ENCODE measurements around the gene SCARB1. TPM values are rescaled to one million over a fixed set of nuclear protein-coding genes. Genes with fewer than 3 reads are reported as not detected.

The SCARB1 gene
- total and polyA plus RNA-seq, 9 of the 15 experiments (the other 6 are each of a cell fraction or from before 2014, with no cell fraction given), result 0.56 to 157 (median 52.8) TPM

DNA sequence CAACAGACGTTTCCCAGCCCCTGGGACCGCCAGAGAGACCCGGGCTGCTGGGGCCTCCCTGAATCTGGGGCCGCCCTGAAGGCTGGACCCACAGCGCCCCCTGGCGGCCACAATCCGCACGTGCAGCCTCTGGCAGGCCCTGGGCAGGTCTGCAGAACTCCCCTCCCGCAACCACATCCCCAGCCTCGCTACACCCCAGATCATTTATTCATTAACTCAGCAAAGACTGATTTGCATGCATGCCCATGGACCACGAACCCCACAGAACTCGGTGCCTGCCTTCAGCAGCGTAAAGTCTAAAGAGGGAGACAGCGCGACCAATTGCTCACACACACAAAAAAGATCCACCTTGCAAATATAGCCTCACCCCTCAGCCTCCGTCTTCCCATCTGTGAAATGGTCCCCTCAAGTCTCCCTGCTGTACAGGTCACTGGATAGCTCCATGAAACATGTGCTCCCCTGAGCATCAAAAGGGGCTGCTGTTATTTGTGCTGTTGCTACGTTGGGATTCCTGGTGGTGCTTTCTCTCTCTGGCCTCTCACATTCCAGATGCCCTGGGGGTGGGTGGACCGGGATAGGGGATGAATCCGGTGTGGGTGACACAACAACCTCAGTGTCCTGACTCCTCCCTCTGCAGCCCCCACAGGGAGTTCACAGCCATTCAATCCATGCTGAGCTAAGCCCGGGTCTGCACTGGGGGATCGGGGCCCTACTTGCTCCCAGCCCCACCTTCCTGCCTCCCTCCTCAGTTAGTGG, 96.4 kb downstream of the SCARB1 start (continued):
- no peak for TF ChIP-seq ZNF184 (CRISPR knock-in tag; IDR thresholded peaks at IDR 0.05)
- no peak for TF ChIP-seq DIDO1 (tag; IDR thresholded peaks at IDR 0.05; ENCODE audit: low read depth)
- no peak for TF ChIP-seq ESRRB (CRISPR knock-in tag; IDR thresholded peaks at IDR 0.05; ENCODE audit: borderline replicate concordance)
- TF ChIP-seq TRIM24 (IDR thresholded peaks at IDR 0.05), result no peak
- TF ChIP-seq, protein P1, sequence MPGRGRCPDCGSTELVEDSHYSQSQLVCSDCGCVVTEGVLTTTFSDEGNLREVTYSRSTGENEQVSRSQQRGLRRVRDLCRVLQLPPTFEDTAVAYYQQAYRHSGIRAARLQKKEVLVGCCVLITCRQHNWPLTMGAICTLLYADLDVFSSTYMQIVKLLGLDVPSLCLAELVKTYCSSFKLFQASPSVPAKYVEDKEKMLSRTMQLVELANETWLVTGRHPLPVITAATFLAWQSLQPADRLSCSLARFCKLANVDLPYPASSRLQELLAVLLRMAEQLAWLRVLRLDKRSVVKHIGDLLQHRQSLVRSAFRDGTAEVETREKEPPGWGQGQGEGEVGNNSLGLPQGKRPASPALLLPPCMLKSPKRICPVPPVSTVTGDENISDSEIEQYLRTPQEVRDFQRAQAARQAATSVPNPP (IDR thresholded peaks at IDR 0.05; ENCODE audit: borderline replicate concordance, insufficient read depth, insufficient read length), result no peak
- TF ChIP-seq ZNF57 (CRISPR knock-in tag; IDR thresholded peaks at IDR 0.05), result no peak
- TF ChIP-seq PHB (CRISPR knock-in tag; IDR thresholded peaks at IDR 0.05), result no peak
- TF ChIP-seq ZNF766 (CRISPR knock-in tag; conservative IDR thresholded peaks at IDR 0.05), result no peak
- TF ChIP-seq HNRNPLL (IDR thresholded peaks at IDR 0.05; ENCODE audit: low read depth, low read length, poor library complexity, severe bottlenecking), result no peak
- no peak for TF ChIP-seq CHD1 (IDR thresholded peaks at IDR 0.05; ENCODE audit: low read length)
- peak; percentile 63; the same call in 1 of the 2 replicates for TF ChIP-seq RB1 (IDR thresholded peaks at IDR 0.05; ENCODE audit: low read depth)
- no peak for TF ChIP-seq ZNF76 (CRISPR knock-in tag; IDR thresholded peaks at IDR 0.05; ENCODE audit: borderline replicate concordance)
- TF ChIP-seq BRCA1 (IDR thresholded peaks at IDR 0.05), result no peak
- no peak for TF ChIP-seq BRCA1 (CRISPR knock-in tag; IDR thresholded peaks at IDR 0.05)
- TF ChIP-seq, protein P2, sequence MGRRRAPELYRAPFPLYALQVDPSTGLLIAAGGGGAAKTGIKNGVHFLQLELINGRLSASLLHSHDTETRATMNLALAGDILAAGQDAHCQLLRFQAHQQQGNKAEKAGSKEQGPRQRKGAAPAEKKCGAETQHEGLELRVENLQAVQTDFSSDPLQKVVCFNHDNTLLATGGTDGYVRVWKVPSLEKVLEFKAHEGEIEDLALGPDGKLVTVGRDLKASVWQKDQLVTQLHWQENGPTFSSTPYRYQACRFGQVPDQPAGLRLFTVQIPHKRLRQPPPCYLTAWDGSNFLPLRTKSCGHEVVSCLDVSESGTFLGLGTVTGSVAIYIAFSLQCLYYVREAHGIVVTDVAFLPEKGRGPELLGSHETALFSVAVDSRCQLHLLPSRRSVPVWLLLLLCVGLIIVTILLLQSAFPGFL (CRISPR knock-in tag; IDR thresholded peaks at IDR 0.05), result no peak
- TF ChIP-seq HDAC1 (IDR thresholded peaks at IDR 0.05), result 0 out of 4 replicates have a peak, but pooled peaks of 1 of the 2 experiments have one; percentile 41
- TF ChIP-seq CREBBP (IDR thresholded peaks at IDR 0.05; ENCODE audit: low read depth, low read length), result no peak
- TF ChIP-seq ZNF507 (tag; conservative IDR thresholded peaks at IDR 0.05), result no peak
- TF ChIP-seq HDGF (IDR thresholded peaks at IDR 0.05), result 0 out of 2 replicates have a peak, but pooled peaks have one; percentile 53
- no peak for TF ChIP-seq ILF3 (IDR thresholded peaks at IDR 0.05; ENCODE audit: borderline replicate concordance)
- no peak for TF ChIP-seq SIRT6 (IDR thresholded peaks at IDR 0.05; ENCODE audit: low read depth, low read length)
- TF ChIP-seq, protein P3, sequence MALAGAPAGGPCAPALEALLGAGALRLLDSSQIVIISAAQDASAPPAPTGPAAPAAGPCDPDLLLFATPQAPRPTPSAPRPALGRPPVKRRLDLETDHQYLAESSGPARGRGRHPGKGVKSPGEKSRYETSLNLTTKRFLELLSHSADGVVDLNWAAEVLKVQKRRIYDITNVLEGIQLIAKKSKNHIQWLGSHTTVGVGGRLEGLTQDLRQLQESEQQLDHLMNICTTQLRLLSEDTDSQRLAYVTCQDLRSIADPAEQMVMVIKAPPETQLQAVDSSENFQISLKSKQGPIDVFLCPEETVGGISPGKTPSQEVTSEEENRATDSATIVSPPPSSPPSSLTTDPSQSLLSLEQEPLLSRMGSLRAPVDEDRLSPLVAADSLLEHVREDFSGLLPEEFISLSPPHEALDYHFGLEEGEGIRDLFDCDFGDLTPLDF (CRISPR knock-in tag; IDR thresholded peaks at IDR 0.05), result no peak
- no peak for TF ChIP-seq KLF16 (IDR thresholded peaks at IDR 0.05)
- no peak for TF ChIP-seq SNRNP70 (optimal IDR thresholded peaks at IDR 0.05; ENCODE audit: low read depth, low read length)
- TF ChIP-seq TOE1 (IDR thresholded peaks at IDR 0.05; ENCODE audit: borderline replicate concordance), result no peak
- no peak for TF ChIP-seq TOE1 (CRISPR knock-in tag; IDR thresholded peaks at IDR 0.05; ENCODE audit: borderline replicate concordance, low read depth)
- TF ChIP-seq ASH1L (IDR thresholded peaks at IDR 0.05; ENCODE audit: borderline replicate concordance, low read depth, partially characterized antibody), result no peak
